ENCODE data around the gene DNAJA4. TPM values are rescaled to one million over a fixed set of nuclear protein-coding genes. Genes with fewer than 3 reads are reported as not detected.
A peak's percentile ranks its signal among the peaks of the same experiment; 100 is the strongest.

DNAJA4 gene
- total RNA-seq, 1 donor from 2014 or later, result not detected

DNA sequence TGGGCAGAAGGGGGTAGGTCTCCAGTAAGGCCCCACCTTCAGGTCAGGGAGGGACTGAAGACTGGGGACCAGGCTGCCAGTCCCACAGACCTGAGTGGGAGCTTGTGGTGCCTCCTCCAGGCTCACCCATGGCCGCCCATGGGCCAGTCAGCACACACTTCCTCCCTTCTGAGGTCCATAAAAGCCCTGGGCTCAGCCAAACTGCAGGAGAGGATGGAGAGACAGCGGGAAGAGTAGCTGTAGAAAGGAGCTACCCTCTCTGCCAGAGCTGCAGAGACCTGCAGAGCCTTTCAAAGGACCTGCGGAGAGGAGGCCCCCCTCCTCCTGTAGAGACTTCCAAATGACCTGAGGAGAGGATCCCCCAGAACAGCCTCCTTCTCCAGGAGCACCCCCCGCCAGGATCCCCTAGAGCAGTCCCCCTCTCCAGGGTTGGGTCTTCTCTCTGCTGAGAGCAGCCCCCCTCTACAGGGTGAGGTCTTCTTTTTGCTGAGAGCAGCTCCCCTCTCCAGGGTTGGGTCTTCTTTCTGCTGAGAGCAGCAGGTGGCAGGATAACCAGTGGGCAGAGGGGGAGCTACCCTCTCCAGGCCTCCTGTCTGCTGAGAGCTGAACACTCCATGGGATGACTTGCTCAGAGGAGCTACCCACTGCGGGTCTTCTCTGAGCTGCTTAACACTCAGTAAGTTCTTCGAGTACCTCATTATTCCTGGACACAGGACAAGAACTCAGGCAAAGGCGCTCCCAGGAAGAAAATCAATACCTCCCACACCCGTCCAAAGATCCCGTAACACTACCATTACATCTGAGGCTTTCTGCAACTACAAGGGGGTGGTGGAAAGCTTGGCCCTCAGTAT, 40.1 kb downstream of the DNAJA4 start:
- H3K27ac Mint-ChIP-seq (ENCODE audit: unreplicated experiment), result no peak overlapping the region
- no peaks in the 10 kb centered on the region for H3K36me3 Mint-ChIP-seq (ENCODE audit: low read depth)
- DNase-seq (ENCODE audit: low read depth, low spot score), result no peak
- H3K9me3 Mint-ChIP-seq, result no peaks in the 10 kb centered on the region
- peaks cover 29% of the 10 kb centered on the region for H3K4me1 Mint-ChIP-seq
- H3K27me3 Mint-ChIP-seq (ENCODE audit: low read depth), result peaks cover 19% of the 10 kb centered on the region
- TF ChIP-seq, protein P1, sequence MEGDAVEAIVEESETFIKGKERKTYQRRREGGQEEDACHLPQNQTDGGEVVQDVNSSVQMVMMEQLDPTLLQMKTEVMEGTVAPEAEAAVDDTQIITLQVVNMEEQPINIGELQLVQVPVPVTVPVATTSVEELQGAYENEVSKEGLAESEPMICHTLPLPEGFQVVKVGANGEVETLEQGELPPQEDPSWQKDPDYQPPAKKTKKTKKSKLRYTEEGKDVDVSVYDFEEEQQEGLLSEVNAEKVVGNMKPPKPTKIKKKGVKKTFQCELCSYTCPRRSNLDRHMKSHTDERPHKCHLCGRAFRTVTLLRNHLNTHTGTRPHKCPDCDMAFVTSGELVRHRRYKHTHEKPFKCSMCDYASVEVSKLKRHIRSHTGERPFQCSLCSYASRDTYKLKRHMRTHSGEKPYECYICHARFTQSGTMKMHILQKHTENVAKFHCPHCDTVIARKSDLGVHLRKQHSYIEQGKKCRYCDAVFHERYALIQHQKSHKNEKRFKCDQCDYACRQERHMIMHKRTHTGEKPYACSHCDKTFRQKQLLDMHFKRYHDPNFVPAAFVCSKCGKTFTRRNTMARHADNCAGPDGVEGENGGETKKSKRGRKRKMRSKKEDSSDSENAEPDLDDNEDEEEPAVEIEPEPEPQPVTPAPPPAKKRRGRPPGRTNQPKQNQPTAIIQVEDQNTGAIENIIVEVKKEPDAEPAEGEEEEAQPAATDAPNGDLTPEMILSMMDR (conservative IDR thresholded peaks at IDR 0.05), result no peak
- no peak overlapping the region for H3K4me3 Mint-ChIP-seq

DNA sequence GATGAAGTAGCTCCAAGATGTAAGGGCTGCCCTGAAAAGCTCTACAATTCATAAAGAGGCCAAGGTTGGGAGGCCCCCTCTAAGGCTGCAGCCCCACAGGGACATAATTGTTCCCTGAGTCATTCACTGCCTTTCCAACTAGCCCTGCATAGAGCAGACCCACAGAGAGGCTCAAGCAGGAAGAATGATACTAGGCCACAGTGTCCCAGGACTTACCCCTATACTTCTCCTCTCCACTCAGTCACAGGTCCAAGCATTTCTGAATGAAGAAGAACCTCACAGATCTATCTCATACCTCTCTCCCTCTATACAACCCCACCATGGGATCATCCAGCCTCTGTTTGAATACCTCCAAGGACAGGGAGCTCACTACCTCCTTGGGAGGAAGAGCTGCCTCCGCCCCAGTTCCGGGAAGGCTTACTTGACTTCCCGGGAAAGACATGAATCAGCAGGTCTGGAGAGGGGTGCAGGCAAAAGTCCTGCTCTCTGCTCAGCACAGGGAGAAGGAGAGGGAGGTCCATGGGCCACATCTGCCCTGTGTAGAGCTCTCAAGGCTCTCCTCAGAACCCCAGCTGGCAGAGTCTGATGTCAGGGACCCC, 41.9 kb downstream of the DNAJA4 start:
- TF ChIP-seq, protein P1 (conservative IDR thresholded peaks at IDR 0.05), result no peak
- Mint-ChIP-seq H3K9me3 (no peaks in the 10 kb centered on the region), H3K27ac (ENCODE audit: unreplicated experiment) (no peak overlapping the region), H3K27me3 (ENCODE audit: low read depth) (peaks cover 12% of the 10 kb centered on the region), H3K4me1 (peaks cover 24% of the 10 kb centered on the region), H3K4me3 (no peak overlapping the region), H3K36me3 (ENCODE audit: low read depth) (no peaks in the 10 kb centered on the region)
- DNase-seq (ENCODE audit: low read depth, low spot score), result no peak

DNA sequence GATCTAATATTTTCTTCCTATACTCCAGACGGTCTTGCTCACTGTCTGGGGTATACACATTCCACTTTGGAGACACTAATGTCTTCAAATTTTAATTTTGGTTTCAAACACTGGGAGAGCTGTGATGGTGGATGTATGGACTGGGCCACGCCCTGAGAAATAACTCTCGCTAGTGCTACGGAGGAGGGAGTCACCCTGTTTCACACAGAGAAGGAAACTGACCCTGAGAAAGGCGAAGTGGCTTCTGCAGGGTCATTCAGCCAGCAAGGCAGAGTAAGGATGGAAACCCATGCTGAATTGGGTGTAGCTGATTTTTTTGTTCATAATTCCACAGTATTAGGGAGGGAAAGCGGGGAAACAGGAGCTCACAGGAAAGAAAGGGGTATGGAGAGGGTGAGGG, 43.6 kb downstream of the DNAJA4 start:
- H3K4me3 Mint-ChIP-seq, result no peak overlapping the region
- DNase-seq (ENCODE audit: low read depth, low spot score), result no peak
- peaks cover 11% of the 10 kb centered on the region for H3K27me3 Mint-ChIP-seq (ENCODE audit: low read depth)
- H3K27ac Mint-ChIP-seq (ENCODE audit: unreplicated experiment), result no peak overlapping the region
- H3K36me3 Mint-ChIP-seq (ENCODE audit: low read depth), result no peaks in the 10 kb centered on the region
- no peaks in the 10 kb centered on the region for H3K9me3 Mint-ChIP-seq
- TF ChIP-seq, protein P1 (conservative IDR thresholded peaks at IDR 0.05), result no peak
- H3K4me1 Mint-ChIP-seq, result peaks cover 28% of the 10 kb centered on the region

DNA sequence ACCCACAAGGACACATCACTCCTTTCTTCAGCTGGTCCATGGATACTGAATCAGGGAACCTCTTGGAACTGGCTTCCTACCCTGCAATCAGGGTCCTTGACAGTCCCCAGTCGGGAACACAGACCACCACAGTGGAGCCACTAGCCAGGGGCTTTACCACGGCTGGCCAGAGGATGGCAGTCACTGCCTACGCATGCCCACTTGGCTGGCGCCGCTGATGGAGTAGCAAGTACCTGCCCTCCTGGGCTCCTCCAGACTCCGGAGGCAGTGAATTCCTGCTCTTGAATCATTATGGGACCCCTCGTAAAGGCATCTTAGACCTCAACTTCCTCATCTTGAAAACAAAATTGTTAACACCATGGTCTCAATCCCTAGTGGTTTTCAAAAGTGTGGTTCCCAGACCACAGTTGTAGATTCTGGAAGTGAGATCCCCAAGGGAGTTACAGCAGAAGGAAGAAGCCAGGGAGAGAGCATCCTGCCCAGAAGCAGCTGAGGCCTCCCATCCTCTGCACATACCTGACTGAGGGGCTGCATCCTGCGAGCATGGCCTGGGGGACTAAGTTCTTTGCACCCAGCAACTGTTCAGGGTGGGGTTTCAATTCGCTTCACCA, 44.2 kb downstream of the DNAJA4 start:
- Mint-ChIP-seq H3K36me3 (ENCODE audit: low read depth) (no peaks in the 10 kb centered on the region), H3K4me1 (peaks cover 33% of the 10 kb centered on the region), H3K27ac (ENCODE audit: unreplicated experiment) (no peak overlapping the region), H3K4me3 (no peak overlapping the region), H3K9me3 (no peaks in the 10 kb centered on the region), H3K27me3 (ENCODE audit: low read depth) (peaks cover 11% of the 10 kb centered on the region)
- TF ChIP-seq, protein P1 (conservative IDR thresholded peaks at IDR 0.05), result peak; percentile 99
- peak; percentile 89 for DNase-seq (ENCODE audit: low read depth, low spot score)

DNA sequence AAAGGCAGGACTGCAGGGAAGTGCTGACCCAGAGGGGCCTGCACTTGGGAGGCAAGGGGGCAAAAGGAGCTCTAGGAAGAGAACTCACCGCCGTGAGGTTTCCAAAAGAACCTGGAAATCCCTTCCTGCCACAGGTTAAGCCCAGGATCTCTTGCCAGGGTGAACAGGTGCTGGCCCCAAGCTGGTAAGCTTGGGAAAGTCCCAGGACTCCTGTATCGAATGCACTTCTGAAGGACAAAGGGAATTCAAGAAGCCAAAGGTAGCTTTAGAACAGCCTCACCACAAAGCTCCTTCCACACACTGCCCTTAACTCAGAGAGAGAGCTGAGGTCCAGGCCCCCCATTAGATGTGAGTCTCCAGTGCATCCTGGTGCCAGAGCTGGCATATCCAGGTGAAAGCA, 46.9 kb downstream of the DNAJA4 start:
- H3K4me3 Mint-ChIP-seq, result no peak overlapping the region
- no peaks in the 10 kb centered on the region for H3K36me3 Mint-ChIP-seq (ENCODE audit: low read depth)
- peaks cover 43% of the 10 kb centered on the region for H3K4me1 Mint-ChIP-seq
- DNase-seq (ENCODE audit: low read depth, low spot score), result no peak
- TF ChIP-seq, protein P1 (conservative IDR thresholded peaks at IDR 0.05), result no peak
- peaks cover 15% of the 10 kb centered on the region for H3K27me3 Mint-ChIP-seq (ENCODE audit: low read depth)
- no peaks in the 10 kb centered on the region for H3K9me3 Mint-ChIP-seq
- no peak overlapping the region for H3K27ac Mint-ChIP-seq (ENCODE audit: unreplicated experiment)
